HG02885 (cell line): ENCODE data around the gene FMO2.
A peak's percentile ranks its signal among the peaks of the same experiment; 100 is the strongest.
"Not testable (repeated sequence)": the region's sequence is repeated elsewhere in the genome, so short reads cannot be mapped to it uniquely, and the experiment has no call there.

ENCODE experiments used
- ATAC-seq: cut with Tn5 transposase; IDR thresholded peaks from one replicate; pipeline ENCODE4 v1.9.1; 2021; ENCODE audit warnings: mild to moderate bottlenecking; ENCODE audit not compliant: unreplicated experiment, poor library complexity

The FMO2 gene

GRCh38 chr1:171217658-171218443, 32.8 kb downstream of the FMO2 start:
- ATAC-seq = no peak

- ATAC-seq = no peak
These were observed 33.6 kb downstream of the FMO2 start for GRCh38 chr1:171218661-171219060.

GRCh38 chr1:171219346-171220080, 34.4 kb downstream of the FMO2 start:
- no peak for ATAC-seq

GRCh38 chr1:171220081-171220420, 35.0 kb downstream of the FMO2 start:
- ATAC-seq = no peak

GRCh38 chr1:171220581-171221054, 35.5 kb downstream of the FMO2 start:
- no peak for ATAC-seq

- no peak for ATAC-seq
These were observed 36.8 kb downstream of the FMO2 start for GRCh38 chr1:171221665-171222591.

GRCh38 chr1:171222936-171223335, 37.8 kb downstream of the FMO2 start:
- no peak for ATAC-seq

GRCh38 chr1:171224257-171224656, 39.2 kb downstream of the FMO2 start:
- ATAC-seq = not testable (repeated sequence)

GRCh38 chr1:171226747-171227370, 41.8 kb downstream of the FMO2 start:
- ATAC-seq = peak; percentile 96

GRCh38 chr1:171231326-171231725, 46.2 kb downstream of the FMO2 start:
- ATAC-seq = no peak

GRCh38 chr1:171233183-171233582, 48.1 kb downstream of the FMO2 start:
- no peak for ATAC-seq

GRCh38 chr1:171236231-171236630, 51.1 kb downstream of the FMO2 start:
- not testable (repeated sequence) for ATAC-seq

- ATAC-seq = no peak
These were observed 58.8 kb downstream of the FMO2 start for GRCh38 chr1:171243878-171244277.

GRCh38 chr1:171245458-171246064, 60.5 kb downstream of the FMO2 start:
- ATAC-seq = peak; percentile 90

GRCh38 chr1:171247501-171247900, 62.4 kb downstream of the FMO2 start:
- ATAC-seq = no peak

- no peak for ATAC-seq
These were observed 63.2 kb downstream of the FMO2 start, which contains the start of gene FMO1 for GRCh38 chr1:171248302-171248701. Gene FMO1 (plus strand): TSS chr1:171248494. CDS start chr1:171258088, 9,594 bp downstream.

GRCh38 chr1:171248841-171249240, 63.7 kb downstream of the FMO2 start:
- no peak for ATAC-seq

- ATAC-seq = no peak
These were observed 65.2 kb downstream of the FMO2 start for GRCh38 chr1:171250263-171250662.
